ENCODE data around the gene HEPACAM. TPM values are rescaled to one million over a fixed set of nuclear protein-coding genes. Genes with fewer than 3 reads are reported as not detected.

Gene HEPACAM
- total RNA-seq, 1 donor from 2014 or later: not detected

DNA sequence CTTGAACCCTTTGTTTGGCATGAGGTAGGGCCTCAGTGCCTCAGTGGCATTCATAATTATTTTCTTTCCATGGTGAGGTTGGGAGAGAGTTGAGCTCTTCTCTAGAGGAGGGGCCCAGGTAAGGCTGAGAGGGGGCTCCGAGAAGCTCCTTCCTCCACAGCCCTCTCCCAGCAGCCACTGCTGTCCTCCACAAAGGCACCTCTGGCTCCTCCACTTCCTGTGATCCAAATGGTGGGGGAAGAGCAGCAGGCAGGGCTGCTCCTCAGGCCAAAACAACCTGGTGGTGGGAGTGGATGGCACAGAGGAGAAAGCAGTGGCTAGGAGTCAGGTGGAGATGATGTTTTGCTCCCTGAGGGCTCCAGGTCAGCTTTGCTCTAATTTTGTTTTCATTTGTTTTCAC, 51.5 kb downstream of the HEPACAM start:
- Histone ChIP-seq H3K9me3 (ENCODE audit: insufficient read depth, low read depth, low read length) (no peaks in the 10 kb centered on the region), H3K4me2 (ENCODE audit: low read length) (no peak overlapping the region), H3K9ac (ENCODE audit: low read length) (no peak overlapping the region), H3K79me2 (ENCODE audit: insufficient read depth, low read length) (no peaks in the 10 kb centered on the region), H2AFZ (ENCODE audit: low read depth, low read length) (no peak overlapping the region), H3K36me3 (ENCODE audit: insufficient read depth, low read length) (no peaks in the 10 kb centered on the region), H3K27ac (ENCODE audit: low read depth, low read length) (no peak overlapping the region), H3K27me3 (ENCODE audit: insufficient read depth, low read length) (no peaks in the 10 kb centered on the region), H3K4me1 (ENCODE audit: insufficient read depth, low read length) (peaks cover 10% of the 10 kb centered on the region), H3K4me3 (ENCODE audit: insufficient read depth, low read depth, low read length) (no peak overlapping the region), H4K20me1 (ENCODE audit: insufficient read depth, low read length) (no peaks in the 10 kb centered on the region)
- peaks cover 27% of the 10 kb centered on the region for H3K27me3 Mint-ChIP-seq (ENCODE audit: low read depth, unreplicated experiment)
- peaks cover 2% of the 10 kb centered on the region for H3K9me3 Mint-ChIP-seq (ENCODE audit: unreplicated experiment)
- H3K36me3 Mint-ChIP-seq (ENCODE audit: low read depth, unreplicated experiment): peaks cover 2% of the 10 kb centered on the region
- H3K4me3 Mint-ChIP-seq (ENCODE audit: unreplicated experiment): no peak overlapping the region
- FAIRE-seq: no peak
- H3K4me1 Mint-ChIP-seq (ENCODE audit: low read depth, unreplicated experiment): peaks cover 14% of the 10 kb centered on the region
- no peak for TF ChIP-seq CTCF (IDR thresholded peaks at IDR 0.05; ENCODE audit: insufficient read depth, low read depth, low read length)
- no peak for DNase-seq (ENCODE audit: low read depth)
- H3K27ac Mint-ChIP-seq (ENCODE audit: unreplicated experiment): no peak overlapping the region

GRCh38 chr11:124882339-124883071, 53.3 kb downstream of the HEPACAM start:
- Histone ChIP-seq H3K9me3 (ENCODE audit: insufficient read depth, low read depth, low read length) (no peaks in the 10 kb centered on the region), H4K20me1 (ENCODE audit: insufficient read depth, low read length) (no peaks in the 10 kb centered on the region), H3K4me3 (ENCODE audit: insufficient read depth, low read depth, low read length) (no peak overlapping the region), H3K36me3 (ENCODE audit: insufficient read depth, low read length) (no peaks in the 10 kb centered on the region), H3K9ac (ENCODE audit: low read length) (no peak overlapping the region), H3K27ac (ENCODE audit: low read depth, low read length) (no peak overlapping the region), H3K79me2 (ENCODE audit: insufficient read depth, low read length) (no peaks in the 10 kb centered on the region), H3K4me1 (ENCODE audit: insufficient read depth, low read length) (peaks cover 10% of the 10 kb centered on the region), H3K4me2 (ENCODE audit: low read length) (peak overlapping the region; percentile 49), H2AFZ (ENCODE audit: low read depth, low read length) (peak overlapping the region; percentile 10), H3K27me3 (ENCODE audit: insufficient read depth, low read length) (no peaks in the 10 kb centered on the region)
- peak; percentile 44 for DNase-seq (ENCODE audit: low read depth)
- TF ChIP-seq CTCF (IDR thresholded peaks at IDR 0.05; ENCODE audit: insufficient read depth, low read depth, low read length) (no peak), EZH2 (IDR thresholded peaks at IDR 0.05; ENCODE audit: insufficient read depth, low read length) (no peak)
- Mint-ChIP-seq H3K9me3 (ENCODE audit: unreplicated experiment) (peaks cover 4% of the 10 kb centered on the region), H3K36me3 (ENCODE audit: low read depth, unreplicated experiment) (peaks cover 2% of the 10 kb centered on the region), H3K27ac (ENCODE audit: unreplicated experiment) (peak overlapping the region; percentile 23), H3K27me3 (ENCODE audit: low read depth, unreplicated experiment) (peaks cover 25% of the 10 kb centered on the region), H3K4me3 (ENCODE audit: unreplicated experiment) (peak overlapping the region; percentile 12), H3K4me1 (ENCODE audit: low read depth, unreplicated experiment) (peaks cover 11% of the 10 kb centered on the region)
- FAIRE-seq: no peak

DNA sequence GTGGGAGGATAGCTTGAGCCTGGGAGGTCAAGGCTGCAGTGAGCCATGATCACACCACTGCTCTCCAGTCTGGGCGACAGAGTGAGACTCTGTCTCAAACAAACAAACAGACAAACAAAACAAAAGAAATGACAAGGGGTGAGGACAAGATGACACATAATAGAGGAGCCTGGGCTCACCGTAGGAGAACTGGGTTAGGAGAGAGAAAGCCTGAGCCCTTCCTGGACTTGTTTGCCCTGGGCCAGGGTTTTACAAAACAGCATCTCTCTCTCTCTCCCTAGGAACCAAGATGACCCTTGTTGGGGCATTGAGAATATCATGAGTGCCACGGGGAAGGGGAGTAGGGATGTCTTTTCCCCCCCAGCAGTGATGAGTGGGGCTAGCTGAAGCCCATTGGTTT, 54.9 kb downstream of the HEPACAM start:
- Mint-ChIP-seq H3K36me3 (ENCODE audit: low read depth, unreplicated experiment) (peaks cover 2% of the 10 kb centered on the region), H3K4me3 (ENCODE audit: unreplicated experiment) (no peak overlapping the region), H3K4me1 (ENCODE audit: low read depth, unreplicated experiment) (peaks cover 11% of the 10 kb centered on the region), H3K9me3 (ENCODE audit: unreplicated experiment) (peaks cover 4% of the 10 kb centered on the region), H3K27me3 (ENCODE audit: low read depth, unreplicated experiment) (peaks cover 18% of the 10 kb centered on the region), H3K27ac (ENCODE audit: unreplicated experiment) (no peak overlapping the region)
- H3K79me2 ChIP-seq (ENCODE audit: insufficient read depth, low read length): no peaks in the 10 kb centered on the region
- H4K20me1 ChIP-seq (ENCODE audit: insufficient read depth, low read length): no peaks in the 10 kb centered on the region
- no peaks in the 10 kb centered on the region for H3K27me3 ChIP-seq (ENCODE audit: insufficient read depth, low read length)
- no peaks in the 10 kb centered on the region for H3K9me3 ChIP-seq (ENCODE audit: insufficient read depth, low read depth, low read length)
- H3K4me1 ChIP-seq (ENCODE audit: insufficient read depth, low read length): peaks cover 16% of the 10 kb centered on the region
- FAIRE-seq: no peak
- H3K27ac ChIP-seq (ENCODE audit: low read depth, low read length): no peak overlapping the region
- no peak overlapping the region for H3K9ac ChIP-seq (ENCODE audit: low read length)
- no peak for DNase-seq (ENCODE audit: low read depth)
- no peak overlapping the region for H2AFZ ChIP-seq (ENCODE audit: low read depth, low read length)
- no peaks in the 10 kb centered on the region for H3K36me3 ChIP-seq (ENCODE audit: insufficient read depth, low read length)
- no peak overlapping the region for H3K4me3 ChIP-seq (ENCODE audit: insufficient read depth, low read depth, low read length)
- H3K4me2 ChIP-seq (ENCODE audit: low read length): no peak overlapping the region
- no peak for TF ChIP-seq CTCF (IDR thresholded peaks at IDR 0.05; ENCODE audit: insufficient read depth, low read depth, low read length)
- no peak for TF ChIP-seq EZH2 (IDR thresholded peaks at IDR 0.05; ENCODE audit: insufficient read depth, low read length)
